Activated T-cell treated with anti-CD3 and anti-CD28 coated beads for 24 hours (primary cell): ENCODE results near the gene TRIM44.
"Not testable (repeated sequence)": the region's sequence is repeated elsewhere in the genome, so short reads cannot be mapped to it uniquely, and the experiment has no call there.

ENCODE experiments used
- DNase-seq: peaks from one replicate; pipeline ENCODE4 v3.0.0-alpha.2; 2020; ENCODE audit warnings: low read depth

The TRIM44 gene

DNA sequence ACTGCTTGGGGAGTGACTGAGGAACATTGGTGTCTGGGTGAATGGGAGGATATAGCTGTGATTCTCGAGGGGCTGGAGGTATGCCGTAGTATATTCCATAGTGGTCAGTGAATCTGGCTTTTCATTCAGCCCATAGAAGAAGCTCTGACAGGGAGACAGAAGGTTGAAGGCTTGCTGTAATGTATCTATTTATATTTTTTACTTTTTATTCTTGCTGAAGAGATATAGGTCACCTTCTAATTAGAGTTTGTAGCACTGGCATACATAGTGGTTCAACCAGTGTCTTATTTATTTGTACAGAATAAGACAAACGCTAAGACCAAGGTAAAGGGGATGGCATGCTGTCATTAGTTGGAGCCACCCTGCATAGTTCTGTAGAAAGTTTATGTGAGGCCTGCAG lies 10.0 kb downstream of the TRIM44 start:
- DNase-seq = no peak

DNA sequence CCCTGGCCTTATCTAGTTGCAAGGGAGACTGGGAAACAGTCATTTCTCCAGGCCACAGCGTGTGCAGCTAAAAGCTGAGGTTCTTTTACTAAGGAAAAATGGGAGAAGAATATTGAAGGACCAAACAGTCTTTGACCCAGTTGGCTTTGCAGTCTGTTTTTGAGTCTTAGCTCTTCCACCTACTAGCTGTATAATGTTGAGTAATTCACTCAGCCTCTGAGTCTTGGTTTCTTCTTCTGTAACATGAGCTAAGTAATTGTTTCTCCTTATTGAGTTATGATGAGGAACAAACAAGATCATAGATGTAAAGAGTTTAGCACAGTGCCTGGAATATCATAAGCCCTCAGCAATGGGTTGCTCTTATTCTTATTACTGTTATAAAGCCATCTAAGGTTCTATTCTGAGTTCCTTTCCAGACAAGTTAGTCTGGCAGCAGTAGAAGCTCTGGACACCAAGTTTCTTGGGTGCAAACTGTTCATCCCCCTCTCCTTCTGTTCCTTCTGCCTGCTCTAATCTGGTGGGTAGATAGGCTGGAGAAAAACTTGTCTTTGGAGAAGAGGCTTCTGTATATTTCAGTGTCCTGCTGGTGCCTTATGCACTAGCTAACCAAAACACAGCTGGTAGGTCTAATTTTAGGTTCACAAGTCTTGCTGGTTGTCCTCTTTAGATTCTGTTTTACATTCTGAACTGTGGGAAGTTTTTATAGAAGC lies 13.5 kb downstream of the TRIM44 start:
- no peak for DNase-seq

DNA sequence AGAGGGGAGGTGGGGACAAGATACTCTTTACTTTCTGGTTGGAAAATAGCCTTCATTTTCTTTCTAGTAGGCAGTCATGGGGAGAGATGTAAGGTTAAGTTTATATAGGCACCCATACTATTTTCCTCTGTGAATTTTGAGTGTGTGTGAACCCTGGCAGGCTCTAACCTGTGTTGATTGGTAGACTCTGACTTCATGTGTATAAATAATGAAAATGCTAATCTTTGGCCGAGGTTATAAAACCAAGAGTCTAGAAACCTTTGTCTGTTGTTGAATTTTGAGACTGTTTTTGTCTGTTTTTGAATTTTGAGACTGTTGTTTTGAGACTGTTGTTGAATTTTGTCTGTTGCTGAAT lies 14.0 kb downstream of the TRIM44 start:
- no peak for DNase-seq

GRCh38 chr11:35677904-35678303 lies 15.3 kb downstream of the TRIM44 start:
- DNase-seq = no peak

GRCh38 chr11:35678471-35678870 lies 15.9 kb downstream of the TRIM44 start:
- DNase-seq = no peak

DNA sequence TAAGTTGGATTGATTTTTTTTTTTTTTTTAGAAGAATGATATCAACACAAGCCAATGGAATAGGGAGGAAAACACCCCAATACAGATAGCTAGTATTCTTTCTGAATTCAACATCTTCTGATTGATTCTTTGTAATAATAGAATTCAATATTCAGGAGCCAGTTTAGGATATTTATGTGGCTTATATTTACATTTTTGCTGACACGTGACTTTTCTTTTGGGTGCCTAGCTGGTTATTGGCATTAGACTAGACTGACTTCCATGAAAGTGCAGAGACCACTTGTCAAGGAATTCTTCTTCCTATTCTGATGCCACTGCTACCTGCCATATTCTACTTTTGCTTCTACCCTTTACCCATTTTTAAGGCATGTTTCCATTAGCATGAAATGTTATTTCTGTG lies 16.4 kb downstream of the TRIM44 start:
- no peak for DNase-seq

DNA sequence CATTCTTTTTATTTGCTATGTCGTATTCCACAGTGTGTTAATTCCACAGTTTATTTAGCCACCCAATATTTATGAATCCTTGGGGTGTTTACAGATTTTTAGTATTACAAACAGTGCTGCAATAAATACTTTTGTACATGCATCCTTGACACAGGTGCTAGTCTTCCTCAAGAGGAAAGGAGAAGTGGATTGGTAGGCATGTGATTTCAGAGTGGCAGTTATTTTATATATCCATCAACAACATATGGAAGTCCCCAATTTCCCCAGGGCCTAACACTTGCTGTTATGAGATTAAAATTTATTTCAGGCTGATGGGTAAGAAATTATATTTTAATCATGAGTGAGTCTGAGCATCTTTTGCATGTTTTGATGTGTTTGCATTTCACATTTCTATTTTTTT lies 17.9 kb downstream of the TRIM44 start:
- DNase-seq = no peak

- DNase-seq = no peak
Measured at GRCh38 chr11:35681163-35681767, 18.7 kb downstream of the TRIM44 start.

DNA sequence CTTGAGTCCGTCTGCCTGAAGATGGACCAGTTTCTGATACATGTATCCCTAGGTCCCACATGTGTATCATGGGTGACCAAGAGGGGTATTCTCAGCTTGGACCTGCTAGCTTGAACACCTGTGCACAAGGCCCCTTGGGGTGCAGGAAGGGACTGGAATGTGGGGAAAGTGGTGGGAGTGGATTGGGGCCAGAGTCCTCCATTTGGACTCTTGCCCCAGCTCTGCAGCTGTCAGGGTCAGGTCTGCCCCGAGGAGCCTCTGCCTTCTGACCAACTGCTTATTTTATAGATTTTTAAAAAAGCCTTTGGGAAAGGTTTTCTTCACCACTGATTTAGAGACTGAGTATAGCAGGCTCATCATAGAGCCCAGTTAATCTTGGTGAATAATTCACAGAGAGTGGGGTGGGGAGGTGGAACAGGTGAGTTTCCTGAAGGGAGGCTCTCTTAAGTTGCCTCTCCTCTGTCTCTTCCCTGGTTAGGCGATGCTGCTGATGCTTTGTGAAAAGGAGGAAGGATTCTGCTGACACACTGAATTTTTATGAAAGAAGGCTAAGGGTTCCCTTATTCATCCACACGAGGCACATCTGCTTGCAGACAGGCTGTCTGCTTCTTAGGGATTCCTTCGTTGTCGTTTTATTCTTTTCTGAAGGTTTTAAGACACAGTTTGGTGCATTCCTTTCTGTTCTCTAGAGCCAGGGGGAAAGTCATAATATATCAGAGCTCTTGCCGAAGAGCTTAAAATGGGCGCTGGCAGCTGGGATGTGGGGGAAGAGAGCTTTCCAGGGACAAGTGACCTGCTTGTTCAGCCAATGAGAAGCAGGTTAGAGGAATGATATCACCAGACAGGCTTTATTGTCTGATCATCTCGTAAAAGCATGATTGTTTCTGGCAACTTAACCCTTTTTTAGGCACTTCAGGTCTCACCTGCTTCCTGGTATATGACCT lies 19.9 kb downstream of the TRIM44 start:
- no peak for DNase-seq

GRCh38 chr11:35683728-35684339 lies 21.3 kb downstream of the TRIM44 start:
- no peak for DNase-seq

DNA sequence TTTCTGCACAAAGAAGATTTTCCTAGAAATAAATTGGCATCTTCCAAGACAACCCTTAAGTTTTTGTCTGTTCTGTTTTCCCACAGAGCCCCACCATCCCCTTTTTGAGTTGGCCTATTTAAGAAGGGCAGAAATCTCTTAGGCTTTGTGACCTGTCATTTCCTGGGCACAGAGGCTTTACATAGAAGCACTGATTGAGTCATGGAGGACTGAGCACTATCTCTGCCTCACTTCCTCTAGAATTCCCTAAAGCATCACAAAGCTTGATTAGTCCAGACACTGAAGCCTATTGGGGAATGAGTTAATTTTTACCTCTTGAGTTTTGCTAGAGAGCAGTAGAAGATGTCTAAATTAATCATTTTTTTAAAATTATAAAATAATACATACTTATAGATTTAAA lies 25.4 kb downstream of the TRIM44 start:
- DNase-seq = no peak

DNA sequence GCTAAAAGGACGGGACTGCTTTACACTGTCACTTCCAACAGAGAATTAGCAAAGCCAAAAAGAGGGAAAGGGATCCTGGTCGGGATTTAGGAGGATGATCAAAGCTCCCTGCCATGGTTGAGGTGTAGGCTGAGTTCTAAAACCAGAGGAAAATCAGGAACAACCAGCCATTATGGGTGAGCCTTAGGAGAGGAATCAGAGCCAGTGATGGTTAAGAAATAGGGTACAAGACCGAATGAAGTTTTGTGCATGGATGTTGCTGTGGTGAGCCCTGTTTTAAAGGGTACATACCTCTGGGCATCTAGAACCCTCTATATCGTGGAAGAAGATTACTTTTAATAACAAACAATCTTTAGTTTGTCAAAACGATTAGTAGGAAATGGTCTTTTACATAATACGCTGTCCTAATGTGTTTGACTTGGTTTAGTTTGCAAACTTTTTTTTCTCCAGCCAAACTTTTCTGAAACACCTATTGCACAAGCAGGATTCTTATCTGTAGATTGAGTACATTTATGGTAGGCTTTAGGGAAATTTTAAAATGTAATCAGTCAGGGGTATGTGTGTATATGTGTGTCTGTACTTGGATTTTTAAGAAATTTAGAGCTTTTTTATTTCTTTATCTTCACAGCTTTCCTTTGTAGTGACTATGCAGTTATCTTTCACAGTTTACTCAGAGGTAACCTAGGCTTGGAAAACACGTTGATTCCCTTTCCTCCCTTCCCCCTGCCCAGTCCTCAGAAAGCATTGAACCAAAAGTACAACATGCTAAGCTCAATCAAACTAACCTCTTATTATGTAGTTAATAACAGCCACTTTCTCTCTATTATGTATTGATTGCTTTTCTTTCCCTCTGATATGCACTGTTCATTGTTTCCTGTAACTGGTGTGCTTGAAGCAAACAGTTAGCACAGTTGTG lies 26.8 kb downstream of the TRIM44 start:
- no peak for DNase-seq

DNA sequence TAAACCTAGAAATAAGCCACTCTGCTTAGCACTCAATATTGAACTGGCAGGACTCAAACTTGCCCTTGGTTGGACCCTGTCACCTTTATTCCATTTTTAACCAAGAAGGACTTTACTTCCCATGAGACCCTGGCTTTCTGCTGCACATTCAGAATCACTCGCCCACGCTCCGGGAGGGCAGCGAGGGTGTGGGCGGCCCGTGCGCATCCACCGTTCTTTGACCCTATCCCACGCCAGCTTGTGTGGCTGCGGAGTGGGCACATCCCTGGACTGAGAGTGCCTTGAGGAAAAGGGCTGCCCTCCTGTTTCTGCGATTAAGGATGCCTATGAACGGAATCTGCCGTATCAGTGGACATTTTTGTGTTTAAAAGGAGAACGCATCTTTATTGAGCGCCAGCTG lies 39.6 kb downstream of the TRIM44 start:
- DNase-seq = no peak

- no peak for DNase-seq
Measured at GRCh38 chr11:35709376-35709775, 46.8 kb downstream of the TRIM44 start.

DNA sequence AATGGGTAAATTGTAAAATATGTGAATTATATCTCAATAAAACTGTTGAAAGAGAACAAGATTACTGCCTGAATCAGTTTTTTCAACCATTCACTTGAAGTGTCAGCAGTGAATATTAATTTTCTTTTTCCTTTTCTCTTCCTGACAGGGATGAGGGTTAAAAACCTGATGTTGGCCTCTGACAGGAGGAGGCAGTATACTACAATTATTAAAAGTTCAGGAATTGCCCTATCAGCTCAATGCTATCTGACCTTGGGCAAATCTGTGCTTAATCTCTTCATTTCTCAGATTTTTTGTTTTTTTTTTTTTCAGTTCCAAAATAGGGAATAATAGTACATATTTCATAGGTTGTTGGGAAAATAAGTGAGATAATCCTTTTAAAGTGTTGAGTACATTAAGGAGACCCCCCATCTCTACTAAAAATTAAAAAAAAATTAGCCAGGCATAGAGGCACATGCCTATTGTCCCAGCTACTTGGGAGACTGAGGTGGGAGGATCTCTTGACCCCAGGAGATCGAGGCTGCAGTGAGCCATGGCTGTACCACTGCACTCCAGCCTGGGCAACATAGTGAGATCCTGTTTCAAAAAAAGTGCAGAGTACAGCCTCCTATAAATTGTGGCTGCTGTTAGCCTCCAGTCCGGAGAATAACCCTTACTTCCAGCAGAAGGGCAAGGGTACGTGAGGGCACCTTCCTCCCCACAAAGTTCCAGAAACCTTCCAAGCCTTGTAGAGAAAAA lies 48.8 kb downstream of the TRIM44 start:
- no peak for DNase-seq

GRCh38 chr11:35711924-35712323 lies 49.3 kb downstream of the TRIM44 start:
- DNase-seq = no peak

DNA sequence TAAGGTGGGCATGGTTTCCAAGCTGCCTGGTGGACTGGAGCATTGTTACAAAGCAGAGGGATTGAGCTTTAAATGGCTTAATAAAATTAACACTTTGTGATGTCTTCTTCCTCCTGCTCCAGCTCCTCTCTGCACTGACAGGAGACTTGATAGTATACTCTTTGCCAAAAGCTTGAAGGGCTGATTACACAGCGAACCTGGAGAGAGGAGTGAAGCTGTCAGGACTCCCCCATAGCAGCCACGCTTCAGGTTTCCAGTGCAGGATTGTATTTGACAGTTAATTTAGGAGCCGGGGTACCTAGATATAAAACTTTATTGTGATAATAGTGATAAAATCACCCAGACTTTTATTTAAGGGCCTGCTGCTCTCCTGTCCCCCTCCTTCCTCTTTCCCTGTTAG lies 50.0 kb downstream of the TRIM44 start:
- no peak for DNase-seq

GRCh38 chr11:35714882-35715627 lies 52.5 kb downstream of the TRIM44 start:
- no peak for DNase-seq

- DNase-seq = not testable (repeated sequence)
Measured at GRCh38 chr11:35715677-35716076, 53.1 kb downstream of the TRIM44 start.

- no peak for DNase-seq
Measured at GRCh38 chr11:35717043-35717442, 54.5 kb downstream of the TRIM44 start.
